HepG2 (cell line): ENCODE results near the gene NDUFS2. TPM values are rescaled to one million over a fixed set of nuclear protein-coding genes. Genes with fewer than 3 reads are reported as not detected.

Experiments
- ARNT ChIP-seq: fragments of 450-650 bp; IDR thresholded peaks from 2 replicates; pipeline ENCODE4 v1.6.1; 2017
- DMAP1 ChIP-seq: IDR thresholded peaks from 2 replicates; pipeline ENCODE4 v1.6.1; 2016
- DPF2 ChIP-seq: sonication (generic); formaldehyde crosslinking; IDR thresholded peaks from 2 replicates; pipeline ENCODE4 v1.4.0; 2020; ENCODE audit warnings: mild to moderate bottlenecking, low read depth, missing genetic modification reagents, borderline replicate concordance
- GLI4 ChIP-seq: sonication (generic); formaldehyde crosslinking; IDR thresholded peaks from 2 replicates; pipeline ENCODE4 v1.5.1; 2020; ENCODE audit warnings: missing genetic modification reagents, mild to moderate bottlenecking, moderate library complexity, borderline replicate concordance
- HNRNPLL ChIP-seq: fragments of 200-400 bp; formaldehyde crosslinking; IDR thresholded peaks from 2 replicates; pipeline ENCODE4 v1.6.1; 2017; ENCODE audit warnings: mild to moderate bottlenecking, low read depth, low read length; ENCODE audit not compliant: poor library complexity, severe bottlenecking
- MEF2D ChIP-seq: sonication (generic); formaldehyde crosslinking; IDR thresholded peaks from 2 replicates; pipeline ENCODE4 v1.5.1; 2020; ENCODE audit warnings: mild to moderate bottlenecking, missing genetic modification reagents
- NCOA2 ChIP-seq: sonication (generic); formaldehyde crosslinking; IDR thresholded peaks from 2 replicates; pipeline ENCODE4 v1.8.0; 2022; ENCODE audit warnings: inconsistent platforms
- NFKB2 ChIP-seq: sonication (generic); formaldehyde crosslinking; IDR thresholded peaks from 2 replicates; pipeline ENCODE4 v1.4.0; 2020; ENCODE audit warnings: missing genetic modification reagents, borderline replicate concordance
- NONO ChIP-seq, 2 experiments: fragments of 450-650 bp in 1 of 2; sonication (generic) in 1 of 2; formaldehyde crosslinking in 1 of 2; IDR thresholded peaks in 1 of 2; conservative IDR thresholded peaks in 1 of 2; 2 replicates each; pipeline versions ENCODE4 v1.6.1 to v1.8.0; 2017 to 2022; ENCODE audit warnings: mild to moderate bottlenecking in 1 of 2, missing genetic modification reagents in 1 of 2, moderate library complexity in 1 of 2
- RARA ChIP-seq: IDR thresholded peaks from 2 replicates; pipeline ENCODE4 v1.6.1; 2016; ENCODE audit warnings: missing genetic modification reagents, missing compliant biosample characterization
- SALL1 ChIP-seq: sonication (generic); formaldehyde crosslinking; IDR thresholded peaks from 2 replicates; pipeline ENCODE4 v1.8.0; 2022; ENCODE audit warnings: mild to moderate bottlenecking, missing genetic modification reagents
- SETDB1 ChIP-seq: sonication (generic); formaldehyde crosslinking; IDR thresholded peaks from 2 replicates; pipeline ENCODE4 v1.5.1; 2020; ENCODE audit warnings: missing genetic modification reagents, mild to moderate bottlenecking, borderline replicate concordance
- SIX1 ChIP-seq: sonication (generic); formaldehyde crosslinking; IDR thresholded peaks from 2 replicates; pipeline ENCODE4 v1.4.0; 2020; ENCODE audit warnings: missing genetic modification reagents, borderline replicate concordance
- SRY ChIP-seq: sonication (generic); formaldehyde crosslinking; IDR thresholded peaks from 2 replicates; pipeline ENCODE4 v1.8.0; 2022; ENCODE audit warnings: mild to moderate bottlenecking, missing genetic modification reagents
- YEATS2 ChIP-seq: sonication (generic); formaldehyde crosslinking; IDR thresholded peaks from 2 replicates; pipeline ENCODE4 v1.4.0; 2020; ENCODE audit warnings: missing genetic modification reagents, borderline replicate concordance
- ZBTB20 ChIP-seq: sonication (generic); formaldehyde crosslinking; IDR thresholded peaks from 2 replicates; pipeline ENCODE4 v1.8.1; 2023; ENCODE audit warnings: missing genetic modification reagents, low read depth, mild to moderate bottlenecking, borderline replicate concordance
- ZFP36L1 ChIP-seq: sonication (generic); formaldehyde crosslinking; IDR thresholded peaks from 2 replicates; pipeline ENCODE4 v1.8.0; 2022; ENCODE audit warnings: mild to moderate bottlenecking, missing genetic modification reagents, moderate library complexity
- ZMAT3 ChIP-seq: sonication (generic); formaldehyde crosslinking; conservative IDR thresholded peaks from 2 replicates; pipeline ENCODE4 v1.7.0; 2021; ENCODE audit warnings: missing genetic modification reagents
- ZNF124 ChIP-seq: sonication (generic); formaldehyde crosslinking; IDR thresholded peaks from 2 replicates; pipeline ENCODE4 v1.4.0; 2020; ENCODE audit warnings: missing genetic modification reagents
- ZNF235 ChIP-seq: sonication (generic); formaldehyde crosslinking; IDR thresholded peaks from 2 replicates; pipeline ENCODE4 v1.8.1; 2023; ENCODE audit warnings: mild to moderate bottlenecking, missing genetic modification reagents, borderline replicate concordance
- ZNF263 ChIP-seq: sonication (generic); formaldehyde crosslinking; IDR thresholded peaks from 2 replicates; pipeline ENCODE4 v1.4.0; 2020; ENCODE audit warnings: missing genetic modification reagents
- ZNF547 ChIP-seq: sonication (generic); formaldehyde crosslinking; IDR thresholded peaks from 2 replicates; pipeline ENCODE4 v1.5.1; 2020; ENCODE audit warnings: mild to moderate bottlenecking, missing genetic modification reagents
- ZNF644 ChIP-seq: IDR thresholded peaks from 2 replicates; pipeline ENCODE4 v1.6.1; 2016; ENCODE audit warnings: low read depth
- ZNF75D ChIP-seq: sonication (generic); formaldehyde crosslinking; IDR thresholded peaks from 2 replicates; pipeline ENCODE4 v1.8.1; 2023; ENCODE audit warnings: missing genetic modification reagents, mild to moderate bottlenecking, borderline replicate concordance
- ZNF761 ChIP-seq: sonication (generic); formaldehyde crosslinking; conservative IDR thresholded peaks from 2 replicates; pipeline ENCODE4 v1.4.0; 2020; ENCODE audit warnings: mild to moderate bottlenecking, missing genetic modification reagents
- ZNF878 ChIP-seq: sonication (generic); formaldehyde crosslinking; IDR thresholded peaks from 2 replicates; pipeline ENCODE4 v1.8.1; 2023; ENCODE audit warnings: mild to moderate bottlenecking, missing genetic modification reagents, moderate library complexity
- polyA plus RNA-seq, 8 experiments: library from polyadenylated mRNA; depleted of rRNA in 3 of 8; stranded (reverse) in 7 of 8; unstranded in 1 of 8; fragments of >200 nt; fragmentation: Illumina TruSeq in 4 of 8; extraction: Trizol in 4 of 8; gene quantifications; 2 replicates each; pipeline versions ENCODE4 v1.2.1 to v1.2.3, GENCODE V29; 2011 to 2016; ENCODE audit warnings: low read depth in 4 of 8, missing spikeins in 1 of 8, mixed read lengths in 1 of 8; ENCODE audit not compliant: insufficient read depth in 1 of 8
- total RNA-seq, 5 experiments: library from RNA; depleted of rRNA; stranded (reverse); fragments of >200 nt; fragmentation: Illumina TruSeq; extraction: Trizol; gene quantifications; 2 replicates each; pipeline ENCODE4 v1.2.3, GENCODE V29; 2016; ENCODE audit warnings: low read depth in 1 of 5
- TF ChIP-seq, protein P1 (sequence below): sonication (generic); formaldehyde crosslinking; IDR thresholded peaks from 2 replicates; pipeline ENCODE4 v1.4.0; 2020; ENCODE audit warnings: missing genetic modification reagents
- TF ChIP-seq, protein P2 (sequence below): sonication (generic); formaldehyde crosslinking; IDR thresholded peaks from 2 replicates; pipeline ENCODE4 v1.8.1; 2023; ENCODE audit warnings: missing genetic modification reagents, mild to moderate bottlenecking, borderline replicate concordance
- TF ChIP-seq, protein P3 (sequence below): sonication (generic); formaldehyde crosslinking; IDR thresholded peaks from 2 replicates; pipeline ENCODE4 v1.5.0; 2020; ENCODE audit warnings: mild to moderate bottlenecking, missing genetic modification reagents, moderate library complexity

The NDUFS2 gene
- total and polyA plus RNA-seq, 2 of the 13 experiments (the other 11 are each of a cell fraction or from before 2014, with no cell fraction given), result 89.9 to 118 TPM

DNA sequence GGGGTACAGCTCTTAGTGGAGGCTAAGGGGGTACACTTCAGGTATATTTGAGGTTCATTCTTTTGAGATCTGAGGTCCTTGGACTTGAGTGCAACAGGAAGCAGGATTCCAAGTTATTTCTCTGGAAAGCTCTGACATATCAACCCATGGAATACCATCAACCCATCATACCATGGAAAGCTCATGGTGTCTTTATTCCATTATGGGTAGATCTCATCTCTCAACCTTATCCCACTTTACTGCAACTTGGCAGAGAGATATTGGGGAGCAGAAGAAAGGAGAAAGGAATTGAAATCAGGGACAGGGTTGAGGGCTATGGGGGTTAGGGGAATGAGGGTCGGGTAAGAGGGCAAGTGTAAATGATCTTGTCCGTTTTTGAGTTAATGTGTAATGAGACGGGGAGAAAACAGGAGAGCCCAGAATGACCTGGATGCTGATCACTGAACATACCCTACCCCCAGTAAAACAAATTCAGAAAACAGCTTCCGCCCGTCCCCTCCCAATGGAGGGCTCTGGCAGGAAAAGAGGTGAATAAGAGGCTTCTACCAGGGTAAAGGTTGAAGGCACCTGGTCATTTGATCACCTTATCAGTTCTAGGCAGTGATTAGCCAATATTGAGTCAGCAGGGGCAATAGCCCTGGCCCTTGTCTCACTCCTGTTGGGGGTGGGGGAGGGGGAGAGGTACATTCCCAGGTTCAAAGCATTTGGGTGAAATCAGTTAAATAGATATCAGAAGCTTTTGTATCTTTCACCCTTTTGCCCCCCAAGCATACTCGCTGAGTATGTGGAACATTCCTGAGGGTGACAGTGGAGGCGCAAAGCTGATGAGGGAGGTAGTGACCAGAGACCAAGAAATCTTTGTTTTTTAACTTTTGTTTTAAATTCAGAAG is 21.9 kb downstream of the NDUFS2 start (continued):
- TF ChIP-seq, protein P1, sequence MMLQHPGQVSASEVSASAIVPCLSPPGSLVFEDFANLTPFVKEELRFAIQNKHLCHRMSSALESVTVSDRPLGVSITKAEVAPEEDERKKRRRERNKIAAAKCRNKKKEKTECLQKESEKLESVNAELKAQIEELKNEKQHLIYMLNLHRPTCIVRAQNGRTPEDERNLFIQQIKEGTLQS (CRISPR knock-in tag), result peak; percentile 90
- TF ChIP-seq NFKB2 (CRISPR knock-in tag) (no peak), ARNT (no peak), ZMAT3 (CRISPR knock-in tag) (no peak), ZNF761 (no peak), HNRNPLL (no peak), SRY (CRISPR knock-in tag) (no peak), NONO (IDR thresholded peaks at IDR 0.05) (no peak), NONO (CRISPR knock-in tag; conservative IDR thresholded peaks at IDR 0.05) (no peak; the same call in none of the 2 replicates), YEATS2 (CRISPR knock-in tag) (no peak), ZNF547 (CRISPR knock-in tag) (no peak), DPF2 (CRISPR knock-in tag) (peak; percentile 65; the same call in 1 of the 2 replicates), SIX1 (peak; percentile 94), ZFP36L1 (CRISPR knock-in tag) (no peak), ZNF644 (CRISPR knock-in tag) (no peak), GLI4 (CRISPR knock-in tag) (no peak), ZNF263 (CRISPR knock-in tag) (0 out of 2 replicates have a peak, but pooled peaks have one; percentile 13), ZBTB20 (CRISPR knock-in tag) (peak; percentile 60; the same call in 1 of the 2 replicates), ZNF124 (no peak), ZNF75D (no peak), SETDB1 (CRISPR knock-in tag) (no peak), ZNF878 (CRISPR knock-in tag) (peak; percentile 93), DMAP1 (CRISPR knock-in tag) (no peak), RARA (CRISPR knock-in tag) (peak; percentile 96), NCOA2 (peak; percentile 97), SALL1 (CRISPR knock-in tag) (peak; percentile 70), MEF2D (CRISPR knock-in tag) (0 out of 2 replicates have a peak, but pooled peaks have one; percentile 51), ZNF235 (no peak)
- TF ChIP-seq, protein P2, sequence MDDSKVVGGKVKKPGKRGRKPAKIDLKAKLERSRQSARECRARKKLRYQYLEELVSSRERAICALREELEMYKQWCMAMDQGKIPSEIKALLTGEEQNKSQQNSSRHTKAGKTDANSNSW (CRISPR knock-in tag), result no peak
- TF ChIP-seq, protein P3, sequence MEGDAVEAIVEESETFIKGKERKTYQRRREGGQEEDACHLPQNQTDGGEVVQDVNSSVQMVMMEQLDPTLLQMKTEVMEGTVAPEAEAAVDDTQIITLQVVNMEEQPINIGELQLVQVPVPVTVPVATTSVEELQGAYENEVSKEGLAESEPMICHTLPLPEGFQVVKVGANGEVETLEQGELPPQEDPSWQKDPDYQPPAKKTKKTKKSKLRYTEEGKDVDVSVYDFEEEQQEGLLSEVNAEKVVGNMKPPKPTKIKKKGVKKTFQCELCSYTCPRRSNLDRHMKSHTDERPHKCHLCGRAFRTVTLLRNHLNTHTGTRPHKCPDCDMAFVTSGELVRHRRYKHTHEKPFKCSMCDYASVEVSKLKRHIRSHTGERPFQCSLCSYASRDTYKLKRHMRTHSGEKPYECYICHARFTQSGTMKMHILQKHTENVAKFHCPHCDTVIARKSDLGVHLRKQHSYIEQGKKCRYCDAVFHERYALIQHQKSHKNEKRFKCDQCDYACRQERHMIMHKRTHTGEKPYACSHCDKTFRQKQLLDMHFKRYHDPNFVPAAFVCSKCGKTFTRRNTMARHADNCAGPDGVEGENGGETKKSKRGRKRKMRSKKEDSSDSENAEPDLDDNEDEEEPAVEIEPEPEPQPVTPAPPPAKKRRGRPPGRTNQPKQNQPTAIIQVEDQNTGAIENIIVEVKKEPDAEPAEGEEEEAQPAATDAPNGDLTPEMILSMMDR (CRISPR knock-in tag), result no peak
